A549 (cell line): ENCODE data around the gene EXOC6. TPM values are rescaled to one million over a fixed set of nuclear protein-coding genes. Genes with fewer than 3 reads are reported as not detected.

Experiments
- ATAC-seq, 2 experiments: fragments of 200-7000 bp in 1 of 2; fragments of >200 bp in 1 of 2; cut with Nextera tagmentation in 1 of 2; cut with Tn5 transposase in 1 of 2; 3 replicates each; pipeline versions ENCODE4 v1.8.0 to v1.9.1; 2018 to 2020; ENCODE audit warnings: mild to moderate bottlenecking in 1 of 2, moderate library complexity in 1 of 2
- CTCF ChIA-PET: fragments of 300-600 bp; sonication (Branson Sonifier 250); formaldehyde crosslinking; extraction: SDS; loops from one replicate; lab custom pipeline; 2021; ENCODE audit warnings: antibody characterized with exemption, inconsistent platforms; lab: Yijun Ruan, JAX
- POLR2A ChIA-PET: fragments of 350-600 bp; formaldehyde crosslinking; extraction: SDS; loops from one replicate; lab custom pipeline; 2021; ENCODE audit warnings: antibody characterized with exemption, inconsistent platforms; lab: Yijun Ruan, JAX
- DNase-seq, 2 experiments: peaks; one replicate each; pipeline versions ENCODE4 v3.0.0 to v3.0.0-alpha.2; 2011 to 2016; ENCODE audit warnings: low read depth in 1 of 2, low spot score in 1 of 2
- FAIRE-seq: peaks from 2 replicates; lab custom pipeline; 2011; peaks lifted over from hg19 to GRCh38; lab: Jason Lieb, UNC
- H3K27ac ChIP-seq, 2 experiments: fragments of >200 bp; sonication (Bioruptor Twin); formaldehyde crosslinking; 3 replicates each; pipeline ENCODE4 v1.5.1; 2016 to 2017
- H3K4me1 ChIP-seq: fragments of >200 bp; sonication (Bioruptor Twin); formaldehyde crosslinking; 3 replicates; pipeline ENCODE4 v1.6.1; 2016
- H3K4me2 ChIP-seq: fragments of >200 bp; sonication (Bioruptor Twin); formaldehyde crosslinking; 3 replicates; pipeline ENCODE4 v1.6.1; 2016
- H3K4me3 ChIP-seq: fragments of >200 bp; sonication (Bioruptor Twin); formaldehyde crosslinking; 3 replicates; pipeline ENCODE4 v1.5.1; 2016
- H3K9me3 ChIP-seq: fragments of >200 bp; sonication (Bioruptor Twin); formaldehyde crosslinking; 3 replicates; pipeline ENCODE4 v1.6.1; 2016
- BHLHE40 ChIP-seq: IDR thresholded peaks from 2 replicates; pipeline ENCODE4 v1.6.1; 2012; ENCODE audit warnings: low read depth, low read length, inconsistent platforms
- CBX2 ChIP-seq: fragments of 200-600 bp; sonication (generic); IDR thresholded peaks from 2 replicates; pipeline ENCODE4 v1.6.1; 2016; ENCODE audit warnings: low read depth, mild to moderate bottlenecking, borderline replicate concordance
- CHD2 ChIP-seq: fragments of 150-350 bp; IDR thresholded peaks from 2 replicates; pipeline ENCODE4 v1.6.1; 2014; ENCODE audit warnings: low read length; ENCODE audit not compliant: partially characterized antibody
- EHMT2 ChIP-seq: fragments of 200-600 bp; sonication (generic); IDR thresholded peaks from 2 replicates; pipeline ENCODE4 v1.6.1; 2016; ENCODE audit warnings: antibody characterized with exemption, low read depth, mild to moderate bottlenecking, moderate library complexity
- FOSL2 ChIP-seq, 2 experiments: fragments of 450-650 bp in 1 of 2; fragments of >200 bp in 1 of 2; sonication (Bioruptor Twin) in 1 of 2; formaldehyde crosslinking; IDR thresholded peaks; 2 replicates each; pipeline versions ENCODE4 v1.5.0 to v1.6.1; 2016 to 2020; ENCODE audit warnings: mild to moderate bottlenecking in 1 of 2, moderate library complexity in 1 of 2
- GATA3 ChIP-seq: IDR thresholded peaks from 2 replicates; pipeline ENCODE4 v1.6.1; 2012; ENCODE audit warnings: borderline replicate concordance
- HDAC2 ChIP-seq: fragments of 200-600 bp; sonication (generic); IDR thresholded peaks from 2 replicates; pipeline ENCODE4 v1.6.1; 2016
- HEYL ChIP-seq: fragments of 250-450 bp; sonication (Bioruptor Pico); IDR thresholded peaks from 2 replicates; pipeline ENCODE4 v1.8.0; 2021; ENCODE audit warnings: mild to moderate bottlenecking, moderate library complexity
- KDM1A ChIP-seq: fragments of 200-600 bp; sonication (generic); IDR thresholded peaks from 2 replicates; pipeline ENCODE4 v1.6.1; 2016; ENCODE audit warnings: low read depth, mild to moderate bottlenecking
- KDM5A ChIP-seq: fragments of 200-600 bp; sonication (generic); IDR thresholded peaks from 2 replicates; pipeline ENCODE4 v1.6.1; 2016; ENCODE audit warnings: antibody characterized with exemption, mild to moderate bottlenecking
- NPAS2 ChIP-seq: fragments of 250-450 bp; sonication (Bioruptor Pico); IDR thresholded peaks from 2 replicates; pipeline ENCODE4 v1.8.0; 2022; ENCODE audit warnings: mild to moderate bottlenecking, moderate library complexity, borderline replicate concordance
- POLR2AphosphoS2 ChIP-seq: conservative IDR thresholded peaks from 2 replicates; pipeline ENCODE4 v1.6.1; 2012; ENCODE audit warnings: low read length, improper control_type of control experiment, inconsistent platforms
- RAD21 ChIP-seq, 2 experiments: fragments of >200 bp in 1 of 2; sonication (Bioruptor Twin) in 1 of 2; formaldehyde crosslinking in 1 of 2; IDR thresholded peaks in 1 of 2; conservative IDR thresholded peaks in 1 of 2; 2 replicates in 1 of 2; 3 replicates in 1 of 2; pipeline ENCODE4 v1.6.1; 2012 to 2018; ENCODE audit warnings: inconsistent platforms in 1 of 2
- RCOR1 ChIP-seq: fragments of 150-350 bp; IDR thresholded peaks from 2 replicates; pipeline ENCODE4 v1.6.1; 2014; ENCODE audit warnings: antibody characterized with exemption, low read length, low read depth
- RFX5 ChIP-seq: fragments of 450-650 bp; IDR thresholded peaks from 2 replicates; pipeline ENCODE4 v1.7.1; 2014; ENCODE audit warnings: antibody characterized with exemption, mild to moderate bottlenecking, moderate library complexity
- SMC3 ChIP-seq: fragments of >200 bp; sonication (Bioruptor Twin); formaldehyde crosslinking; IDR thresholded peaks from 3 replicates; pipeline ENCODE4 v1.6.1; 2018; ENCODE audit warnings: inconsistent platforms
- SREBF2 ChIP-seq: fragments of 450-650 bp; IDR thresholded peaks from 2 replicates; pipeline ENCODE4 v1.6.1; 2014; ENCODE audit warnings: mild to moderate bottlenecking, moderate library complexity
- TFCP2L1 ChIP-seq: fragments of 250-450 bp; sonication (Bioruptor Pico); IDR thresholded peaks from 2 replicates; pipeline ENCODE4 v1.5.0; 2021; ENCODE audit warnings: mild to moderate bottlenecking
- ZFP36 ChIP-seq: fragments of 450-650 bp; IDR thresholded peaks from 2 replicates; pipeline ENCODE4 v1.6.1; 2014; ENCODE audit warnings: borderline replicate concordance; ENCODE audit not compliant: partially characterized antibody
- ZNF302 ChIP-seq: fragments of 250-450 bp; sonication (Bioruptor Pico); IDR thresholded peaks from 2 replicates; pipeline ENCODE4 v1.9.0; 2021; ENCODE audit warnings: inconsistent platforms, mild to moderate bottlenecking, moderate library complexity
- WGBS: methylation state at CpG from one replicate; pipeline ENCODE4 v1.1.6; 2017; ENCODE audit errors: missing lambda C conversion rate; 5-methylcytosine and 5-hydroxymethylcytosine counted together
- polyA plus RNA-seq, 4 experiments: library from polyadenylated mRNA; depleted of rRNA in 3 of 4; stranded (reverse); fragments of >200 nt; fragmentation: RNase III in 1 of 4; extraction: RNeasy Plus Mini Kit Qiagen cat#74134 plus additional on column Dnase treatment in 1 of 4; gene quantifications; 2 replicates in 3 of 4; 3 replicates in 1 of 4; pipeline ENCODE4 v1.2.3, GENCODE V29; 2011 to 2017
- TF ChIP-seq, protein P1 (sequence below): fragments of 200-600 bp; sonication (generic); IDR thresholded peaks from 2 replicates; pipeline ENCODE4 v1.6.1; 2016; ENCODE audit warnings: antibody characterized with exemption, mild to moderate bottlenecking, moderate library complexity
- TF ChIP-seq, protein P2 (sequence below): fragments of >200 bp; sonication (Bioruptor Twin); formaldehyde crosslinking; IDR thresholded peaks from 3 replicates; pipeline ENCODE4 v1.5.1; 2016
- TF ChIP-seq, protein P3 (sequence below): IDR thresholded peaks from 2 replicates; pipeline ENCODE4 v1.6.1; 2012
- TF ChIP-seq, protein P4 (sequence below): fragments of 150-350 bp; IDR thresholded peaks from 2 replicates; pipeline ENCODE4 v1.6.1; 2014; ENCODE audit warnings: low read depth, mild to moderate bottlenecking, low read length

The EXOC6 gene
- polyA plus RNA-seq, 2 of the 4 experiments (the other 2 are of a cell fraction) = 16.8 to 48.5 TPM

DNA sequence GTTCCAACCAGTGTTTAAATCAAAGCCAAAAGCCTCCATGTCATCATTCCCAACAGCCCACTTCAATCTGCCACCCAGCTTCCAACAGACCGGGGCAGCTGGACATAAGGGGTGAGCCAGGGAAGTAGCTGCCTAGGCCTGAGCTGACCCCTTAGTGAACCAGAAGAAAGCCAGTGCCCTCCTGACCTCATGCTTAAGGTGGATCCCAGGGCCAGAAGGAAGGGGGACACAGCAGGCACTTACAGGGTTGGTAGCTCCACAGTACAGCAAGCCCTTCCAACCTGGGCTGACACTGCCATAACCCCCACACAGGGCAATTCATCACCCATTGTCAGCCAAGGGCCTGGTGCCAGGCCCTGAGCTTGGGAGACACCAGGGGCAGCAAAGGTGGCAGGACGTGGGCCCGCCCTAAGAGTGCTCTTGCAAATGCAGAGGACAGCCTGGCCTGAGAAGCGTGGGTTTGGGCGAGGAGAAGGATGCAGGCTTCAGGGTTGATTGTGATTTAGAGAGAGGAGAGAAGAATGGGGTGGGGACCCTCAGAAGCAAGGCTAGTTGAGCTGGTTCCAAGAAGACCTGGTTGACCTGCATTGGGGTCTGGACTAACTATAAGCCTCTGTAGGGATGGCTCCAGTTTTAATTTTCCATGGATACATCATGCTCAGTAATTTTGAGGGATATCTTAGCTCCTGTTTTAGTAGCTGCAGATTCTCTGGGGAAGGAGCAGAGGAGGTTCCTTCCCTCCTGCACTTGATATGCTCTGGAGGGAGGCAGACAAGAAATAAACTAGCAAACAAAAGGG, 222.3 kb downstream of the EXOC6 start (continued):
- TF ChIP-seq FOSL2 (IDR thresholded peaks at IDR 0.05) (no peak), FOSL2 (CRISPR knock-in tag; IDR thresholded peaks at IDR 0.05) (no peak), CBX2 (no peak), RCOR1 (no peak), EHMT2 (no peak), CHD2 (no peak), BHLHE40 (no peak)
- TF ChIP-seq, protein P1, sequence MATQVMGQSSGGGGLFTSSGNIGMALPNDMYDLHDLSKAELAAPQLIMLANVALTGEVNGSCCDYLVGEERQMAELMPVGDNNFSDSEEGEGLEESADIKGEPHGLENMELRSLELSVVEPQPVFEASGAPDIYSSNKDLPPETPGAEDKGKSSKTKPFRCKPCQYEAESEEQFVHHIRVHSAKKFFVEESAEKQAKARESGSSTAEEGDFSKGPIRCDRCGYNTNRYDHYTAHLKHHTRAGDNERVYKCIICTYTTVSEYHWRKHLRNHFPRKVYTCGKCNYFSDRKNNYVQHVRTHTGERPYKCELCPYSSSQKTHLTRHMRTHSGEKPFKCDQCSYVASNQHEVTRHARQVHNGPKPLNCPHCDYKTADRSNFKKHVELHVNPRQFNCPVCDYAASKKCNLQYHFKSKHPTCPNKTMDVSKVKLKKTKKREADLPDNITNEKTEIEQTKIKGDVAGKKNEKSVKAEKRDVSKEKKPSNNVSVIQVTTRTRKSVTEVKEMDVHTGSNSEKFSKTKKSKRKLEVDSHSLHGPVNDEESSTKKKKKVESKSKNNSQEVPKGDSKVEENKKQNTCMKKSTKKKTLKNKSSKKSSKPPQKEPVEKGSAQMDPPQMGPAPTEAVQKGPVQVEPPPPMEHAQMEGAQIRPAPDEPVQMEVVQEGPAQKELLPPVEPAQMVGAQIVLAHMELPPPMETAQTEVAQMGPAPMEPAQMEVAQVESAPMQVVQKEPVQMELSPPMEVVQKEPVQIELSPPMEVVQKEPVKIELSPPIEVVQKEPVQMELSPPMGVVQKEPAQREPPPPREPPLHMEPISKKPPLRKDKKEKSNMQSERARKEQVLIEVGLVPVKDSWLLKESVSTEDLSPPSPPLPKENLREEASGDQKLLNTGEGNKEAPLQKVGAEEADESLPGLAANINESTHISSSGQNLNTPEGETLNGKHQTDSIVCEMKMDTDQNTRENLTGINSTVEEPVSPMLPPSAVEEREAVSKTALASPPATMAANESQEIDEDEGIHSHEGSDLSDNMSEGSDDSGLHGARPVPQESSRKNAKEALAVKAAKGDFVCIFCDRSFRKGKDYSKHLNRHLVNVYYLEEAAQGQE = no peak

DNA sequence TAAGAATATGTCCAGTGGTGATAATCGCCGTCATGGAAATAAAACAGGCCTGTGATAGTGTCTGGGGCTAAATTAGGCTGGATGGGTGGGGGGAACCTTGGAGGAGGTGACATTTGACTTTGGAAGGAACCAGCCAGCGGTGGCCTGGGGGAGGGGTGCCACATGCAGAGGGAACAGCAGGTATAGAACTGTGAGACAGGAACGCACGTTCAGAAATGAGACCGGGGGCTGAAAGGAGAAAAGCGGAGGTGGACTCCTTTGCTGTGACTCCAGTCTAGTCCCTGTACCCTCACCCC, 222.8 kb downstream of the EXOC6 start:
- POLR2A ChIA-PET = no interaction called here
- 91% methylated on average over 7 of the region's 7 CpGs for WGBS
- CTCF ChIA-PET = interaction anchor here (0.9 to 2.8 kb wide), 6 partner anchors 9 to 305 kb away, joined by 3 to 13 read pairs (median 7); partner anchors contain the start of gene CYP26C1
- no peak overlapping the region for H3K4me2 ChIP-seq
- TF ChIP-seq EHMT2 = no peak
- TF ChIP-seq ZNF302 (CRISPR knock-in tag) = no peak
- TF ChIP-seq, protein P2, sequence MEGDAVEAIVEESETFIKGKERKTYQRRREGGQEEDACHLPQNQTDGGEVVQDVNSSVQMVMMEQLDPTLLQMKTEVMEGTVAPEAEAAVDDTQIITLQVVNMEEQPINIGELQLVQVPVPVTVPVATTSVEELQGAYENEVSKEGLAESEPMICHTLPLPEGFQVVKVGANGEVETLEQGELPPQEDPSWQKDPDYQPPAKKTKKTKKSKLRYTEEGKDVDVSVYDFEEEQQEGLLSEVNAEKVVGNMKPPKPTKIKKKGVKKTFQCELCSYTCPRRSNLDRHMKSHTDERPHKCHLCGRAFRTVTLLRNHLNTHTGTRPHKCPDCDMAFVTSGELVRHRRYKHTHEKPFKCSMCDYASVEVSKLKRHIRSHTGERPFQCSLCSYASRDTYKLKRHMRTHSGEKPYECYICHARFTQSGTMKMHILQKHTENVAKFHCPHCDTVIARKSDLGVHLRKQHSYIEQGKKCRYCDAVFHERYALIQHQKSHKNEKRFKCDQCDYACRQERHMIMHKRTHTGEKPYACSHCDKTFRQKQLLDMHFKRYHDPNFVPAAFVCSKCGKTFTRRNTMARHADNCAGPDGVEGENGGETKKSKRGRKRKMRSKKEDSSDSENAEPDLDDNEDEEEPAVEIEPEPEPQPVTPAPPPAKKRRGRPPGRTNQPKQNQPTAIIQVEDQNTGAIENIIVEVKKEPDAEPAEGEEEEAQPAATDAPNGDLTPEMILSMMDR = no peak
- no peak for TF ChIP-seq HDAC2
- TF ChIP-seq, protein P3, sequence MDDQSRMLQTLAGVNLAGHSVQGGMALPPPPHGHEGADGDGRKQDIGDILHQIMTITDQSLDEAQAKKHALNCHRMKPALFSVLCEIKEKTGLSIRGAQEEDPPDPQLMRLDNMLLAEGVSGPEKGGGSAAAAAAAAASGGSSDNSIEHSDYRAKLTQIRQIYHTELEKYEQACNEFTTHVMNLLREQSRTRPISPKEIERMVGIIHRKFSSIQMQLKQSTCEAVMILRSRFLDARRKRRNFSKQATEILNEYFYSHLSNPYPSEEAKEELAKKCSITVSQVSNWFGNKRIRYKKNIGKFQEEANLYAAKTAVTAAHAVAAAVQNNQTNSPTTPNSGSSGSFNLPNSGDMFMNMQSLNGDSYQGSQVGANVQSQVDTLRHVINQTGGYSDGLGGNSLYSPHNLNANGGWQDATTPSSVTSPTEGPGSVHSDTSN = no peak
- TF ChIP-seq HEYL (CRISPR knock-in tag) = no peak
- no peak for TF ChIP-seq GATA3
- no peak for TF ChIP-seq RFX5
- TF ChIP-seq, protein P4, sequence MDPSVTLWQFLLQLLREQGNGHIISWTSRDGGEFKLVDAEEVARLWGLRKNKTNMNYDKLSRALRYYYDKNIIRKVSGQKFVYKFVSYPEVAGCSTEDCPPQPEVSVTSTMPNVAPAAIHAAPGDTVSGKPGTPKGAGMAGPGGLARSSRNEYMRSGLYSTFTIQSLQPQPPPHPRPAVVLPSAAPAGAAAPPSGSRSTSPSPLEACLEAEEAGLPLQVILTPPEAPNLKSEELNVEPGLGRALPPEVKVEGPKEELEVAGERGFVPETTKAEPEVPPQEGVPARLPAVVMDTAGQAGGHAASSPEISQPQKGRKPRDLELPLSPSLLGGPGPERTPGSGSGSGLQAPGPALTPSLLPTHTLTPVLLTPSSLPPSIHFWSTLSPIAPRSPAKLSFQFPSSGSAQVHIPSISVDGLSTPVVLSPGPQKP = no peak
- no peak for TF ChIP-seq SMC3
- TF ChIP-seq FOSL2 (IDR thresholded peaks at IDR 0.05) = no peak
- TF ChIP-seq FOSL2 (CRISPR knock-in tag; IDR thresholded peaks at IDR 0.05) = no peak
- TF ChIP-seq POLR2AphosphoS2 = no peak
- no peak for TF ChIP-seq KDM5A
- TF ChIP-seq SREBF2 = no peak
- no peak for TF ChIP-seq ZFP36
- no peak for TF ChIP-seq RAD21 (conservative IDR thresholded peaks at IDR 0.05 in 1 of 2, IDR thresholded peaks at IDR 0.05 in 1 of 2)
- no peak for TF ChIP-seq NPAS2
- TF ChIP-seq KDM1A = no peak
- no peak for TF ChIP-seq TFCP2L1
- ATAC-seq (no peak), DNase-seq (no peak), FAIRE-seq (no peak)
- no peak overlapping the region for H3K27ac ChIP-seq
- H3K4me1 ChIP-seq = 0 out of 3 replicates have a peak, but pooled peaks cover 9% of the 10 kb centered on the region
- no peaks in the 10 kb centered on the region for H3K9me3 ChIP-seq
- no peak overlapping the region for H3K4me3 ChIP-seq
